Duodenal mucosa (tissue), 2 donors: ENCODE results near the gene SRRM1.
"Not testable (repeated sequence)": the region's sequence is repeated elsewhere in the genome, so short reads cannot be mapped to it uniquely, and the experiment has no call there.

Source experiments
- H3K27ac ChIP-seq: one replicate; pipeline ENCODE4 v1.7.0; 2013; ENCODE audit warnings: low read depth, low read length
- H3K27me3 ChIP-seq, 2 donors: one replicate each; pipeline ENCODE4 v1.7.0; 2013; ENCODE audit warnings: low read length in 2 of 2, control low read depth in 1 of 2; ENCODE audit not compliant: insufficient read depth in 2 of 2, control insufficient read depth in 1 of 2
- H3K36me3 ChIP-seq, 2 donors: one replicate each; pipeline ENCODE4 v1.7.0; 2013; ENCODE audit warnings: low read length in 2 of 2, control low read depth in 1 of 2; ENCODE audit not compliant: insufficient read depth in 2 of 2, control insufficient read depth in 1 of 2
- H3K4me1 ChIP-seq, 2 donors: one replicate each; pipeline ENCODE4 v1.7.0; 2013; ENCODE audit warnings: low read length in 2 of 2, control low read depth in 1 of 2; ENCODE audit not compliant: insufficient read depth in 2 of 2, control insufficient read depth in 1 of 2
- H3K4me3 ChIP-seq, 2 donors: one replicate each; pipeline ENCODE4 v1.7.0; 2013; ENCODE audit warnings: low read length in 2 of 2, low read depth in 1 of 2
- H3K9ac ChIP-seq, 2 donors: one replicate each; pipeline ENCODE4 v1.7.0; 2013; ENCODE audit warnings: low read length in 2 of 2, low read depth in 1 of 2
- H3K9me3 ChIP-seq, 2 donors: one replicate each; pipeline ENCODE4 v1.7.0; 2013; ENCODE audit warnings: low read length in 2 of 2, control low read depth in 1 of 2; ENCODE audit not compliant: control insufficient read depth in 1 of 2

Gene SRRM1

DNA sequence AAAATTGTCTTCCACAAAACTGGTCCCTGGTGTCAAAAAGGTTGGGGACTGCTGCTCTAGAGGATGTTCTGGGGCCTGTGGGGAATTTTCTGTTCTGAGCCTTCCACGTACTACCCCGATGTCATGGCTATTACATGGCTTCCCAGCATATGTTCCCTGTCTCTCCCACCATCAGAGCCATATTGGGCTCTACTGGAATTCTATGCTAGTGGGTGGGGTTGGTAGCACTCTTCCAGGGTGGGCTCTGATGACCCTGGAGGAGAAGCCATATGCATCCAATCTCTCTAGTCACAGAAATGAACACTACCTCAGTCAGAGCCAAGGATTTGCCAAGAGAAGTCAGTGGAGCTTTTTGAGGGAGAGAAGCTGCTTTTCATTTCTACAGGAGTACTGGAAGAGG lies 47.9 kb downstream of the SRRM1 start:
- no peak overlapping the region for H3K9ac ChIP-seq
- no peak overlapping the region for H3K4me3 ChIP-seq
- H3K9me3 ChIP-seq, result no peaks in the 10 kb centered on the region
- no peak overlapping the region for H3K27ac ChIP-seq
- H3K36me3 ChIP-seq, result no peaks in the 10 kb centered on the region
- peaks cover 0 to 11% of the 10 kb centered on the region in 2 donors for H3K4me1 ChIP-seq
- H3K27me3 ChIP-seq, result no peaks in the 10 kb centered on the region

DNA sequence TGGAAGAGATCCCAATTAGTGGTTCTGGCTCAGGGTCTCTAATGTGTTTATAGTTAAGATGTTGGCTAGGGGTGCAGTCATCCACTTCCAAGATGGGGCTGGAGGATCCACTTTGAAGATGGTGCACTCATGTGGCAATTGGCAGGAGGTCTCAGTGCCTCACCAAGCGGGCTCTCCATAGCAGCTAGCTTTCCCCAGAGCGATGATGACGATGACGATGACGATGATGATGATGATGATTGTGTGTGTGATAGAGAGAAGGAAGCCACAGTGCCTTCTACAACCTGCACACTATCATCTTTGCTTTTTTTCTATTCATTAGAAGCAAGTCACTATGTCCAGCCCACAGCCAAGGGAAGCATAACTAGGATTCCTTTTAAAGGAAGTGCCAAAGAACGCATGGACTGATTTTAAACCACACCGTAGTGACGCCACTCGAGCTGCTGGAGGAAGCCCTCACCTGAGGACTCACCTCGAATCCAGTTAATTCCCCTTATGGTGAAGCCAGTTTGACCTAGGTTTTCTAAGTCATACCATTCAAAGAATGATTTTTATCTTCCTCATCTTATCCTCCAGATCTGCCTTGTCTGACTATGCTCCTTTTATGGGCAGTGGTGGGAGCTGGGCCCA lies 49.4 kb downstream of the SRRM1 start:
- Histone ChIP-seq H3K4me3 (no peak overlapping the region), H3K9ac (no peak overlapping the region), H3K36me3 (no peaks in the 10 kb centered on the region), H3K27ac (no peak overlapping the region), H3K27me3 (no peaks in the 10 kb centered on the region), H3K4me1 (peaks cover 0 to 11% of the 10 kb centered on the region in 2 donors), H3K9me3 (no peaks in the 10 kb centered on the region)

DNA sequence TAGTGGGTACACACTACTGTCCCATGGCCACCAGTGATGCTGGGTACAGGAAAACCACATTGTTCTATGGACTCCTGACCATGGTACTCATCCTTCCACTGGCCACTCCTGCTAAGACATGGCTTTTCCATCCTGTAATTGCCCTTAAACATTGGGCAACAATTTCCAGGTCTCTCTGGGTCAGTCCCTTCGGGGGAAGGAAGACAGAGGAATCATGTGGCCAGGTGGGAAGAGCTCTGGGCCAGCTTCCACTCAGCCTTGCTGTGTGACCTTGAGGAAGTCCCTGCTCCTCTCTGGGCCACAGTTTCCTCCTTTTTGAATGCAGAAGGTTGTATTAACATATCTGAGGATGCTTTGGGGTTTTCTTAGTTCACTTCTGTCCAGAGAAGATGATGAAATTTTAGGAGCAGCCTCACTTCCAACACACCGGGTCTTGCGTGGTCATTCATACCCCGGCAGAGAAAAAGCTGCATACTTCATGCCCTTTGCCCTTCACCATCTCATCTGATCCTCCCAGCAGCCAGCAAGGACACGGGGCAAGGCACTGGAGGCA lies 50.8 kb downstream of the SRRM1 start:
- H3K9me3 ChIP-seq, result no peaks in the 10 kb centered on the region

DNA sequence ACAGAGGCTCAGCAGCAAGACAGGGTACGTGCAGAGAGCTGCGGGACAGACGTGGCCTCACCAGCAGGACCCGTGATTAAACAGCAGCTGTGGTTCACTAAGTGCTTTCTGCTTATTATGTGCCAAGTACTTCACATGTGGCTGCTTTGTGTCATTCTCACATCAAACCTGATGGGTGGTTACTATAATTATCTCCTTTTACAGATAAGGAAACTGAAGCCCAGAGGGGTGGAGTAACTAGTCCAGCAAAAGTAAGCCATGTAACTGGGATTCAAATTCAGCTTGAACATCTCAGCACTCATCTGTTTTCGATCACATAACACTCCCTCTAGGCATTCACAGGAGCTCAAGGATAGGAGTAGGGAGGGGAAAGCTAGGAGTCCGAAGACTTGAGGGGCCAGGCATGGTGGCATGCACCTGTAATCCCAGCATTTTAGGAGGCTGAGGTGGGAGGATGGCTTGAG lies 51.3 kb downstream of the SRRM1 start:
- H3K9ac ChIP-seq, result no peak overlapping the region
- no peaks in the 10 kb centered on the region for H3K27me3 ChIP-seq
- H3K36me3 ChIP-seq, result no peaks in the 10 kb centered on the region
- H3K4me1 ChIP-seq, result peaks cover 0 to 11% of the 10 kb centered on the region in 2 donors
- no peaks in the 10 kb centered on the region for H3K9me3 ChIP-seq
- no peak overlapping the region for H3K27ac ChIP-seq
- H3K4me3 ChIP-seq, result no peak overlapping the region

More for the DNA sequence above, 50.8 kb downstream of the SRRM1 start:
- no peak overlapping the region for H3K4me3 ChIP-seq
- peaks cover 0 to 11% of the 10 kb centered on the region in 2 donors for H3K4me1 ChIP-seq
- no peaks in the 10 kb centered on the region for H3K27me3 ChIP-seq
- no peak overlapping the region for H3K27ac ChIP-seq
- no peak overlapping the region for H3K9ac ChIP-seq
- H3K36me3 ChIP-seq, result no peaks in the 10 kb centered on the region

DNA sequence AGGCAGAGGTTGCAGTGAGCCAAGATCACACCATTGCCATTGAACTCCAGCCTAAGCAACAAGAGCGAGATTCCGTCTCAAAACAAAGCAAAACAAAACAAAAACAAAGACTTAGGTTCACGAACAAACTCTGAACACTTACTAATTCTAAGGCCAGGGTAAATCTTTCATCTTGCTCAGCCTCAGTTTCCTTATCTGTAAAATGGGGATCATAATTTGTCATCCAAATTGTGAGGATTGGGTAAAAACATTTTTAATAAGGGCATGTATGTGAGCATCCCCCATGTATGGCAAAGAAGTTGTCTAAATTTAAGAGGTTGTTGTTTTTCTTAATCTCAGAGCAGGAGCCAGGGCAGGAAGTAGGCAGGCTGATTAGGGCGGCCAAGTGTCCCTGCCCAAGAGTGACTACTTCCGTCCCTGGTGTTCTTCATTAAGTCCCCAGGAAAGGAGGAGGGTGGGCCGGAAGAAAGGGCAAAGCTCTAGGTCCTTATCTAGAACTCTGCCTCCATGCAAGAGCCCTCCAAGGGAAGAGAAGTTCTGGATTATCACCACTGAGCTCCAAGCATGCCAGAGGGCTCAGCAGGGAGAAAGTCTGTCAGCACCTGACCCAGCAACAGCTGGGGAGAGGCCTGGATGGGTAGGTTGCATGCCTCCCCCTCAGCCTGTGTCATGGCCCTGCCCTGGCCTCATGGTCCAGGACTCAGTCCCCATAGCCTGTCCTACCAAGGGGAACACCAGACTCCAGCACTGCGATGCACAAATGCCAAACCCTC lies 52.3 kb downstream of the SRRM1 start:
- H3K4me3 ChIP-seq, result no peak overlapping the region
- no peak overlapping the region for H3K9ac ChIP-seq
- H3K36me3 ChIP-seq, result no peaks in the 10 kb centered on the region
- peaks cover 0 to 11% of the 10 kb centered on the region in 2 donors for H3K4me1 ChIP-seq
- no peak overlapping the region for H3K27ac ChIP-seq
- H3K9me3 ChIP-seq, result no peaks in the 10 kb centered on the region
- H3K27me3 ChIP-seq, result no peaks in the 10 kb centered on the region

DNA sequence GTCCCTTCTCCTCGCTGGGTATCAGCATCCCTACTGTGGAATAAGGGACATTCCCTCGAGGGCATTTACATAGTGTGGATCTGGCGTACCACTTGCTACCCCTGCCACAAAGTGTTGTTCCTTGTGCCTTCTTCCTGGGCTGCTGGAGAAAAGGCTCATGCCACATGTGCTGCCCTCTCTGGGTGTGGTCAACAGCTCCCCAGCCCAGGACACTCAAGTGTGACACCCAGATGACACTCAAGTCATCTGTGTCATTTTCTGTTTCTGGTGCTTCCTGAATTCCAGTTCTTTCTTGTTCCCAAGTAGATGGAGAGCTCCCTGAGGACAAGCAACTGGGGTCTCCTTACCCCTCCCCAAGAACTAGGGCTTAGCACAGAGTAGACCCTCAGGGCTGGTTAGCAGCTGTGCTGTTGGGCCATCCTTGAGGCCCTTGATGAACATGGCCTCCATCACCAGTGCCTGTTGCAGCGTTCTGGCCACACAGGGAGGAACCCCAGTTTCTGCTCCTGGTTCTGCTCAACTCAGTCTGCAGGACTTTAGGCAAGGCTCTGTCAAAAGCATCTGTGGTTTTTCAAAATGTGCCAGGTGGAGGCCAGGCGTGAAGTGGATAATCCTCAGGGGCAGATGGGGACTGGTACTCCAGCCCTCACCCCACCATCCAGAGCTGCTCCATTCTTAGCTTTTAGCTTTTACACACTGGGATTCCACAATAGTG lies 53.1 kb downstream of the SRRM1 start:
- no peaks in the 10 kb centered on the region for H3K9me3 ChIP-seq
- no peaks in the 10 kb centered on the region for H3K36me3 ChIP-seq
- H3K27ac ChIP-seq, result no peak overlapping the region
- no peaks in the 10 kb centered on the region for H3K27me3 ChIP-seq
- H3K4me1 ChIP-seq, result peaks cover 0 to 11% of the 10 kb centered on the region in 2 donors
- no peak overlapping the region for H3K4me3 ChIP-seq
- H3K9ac ChIP-seq, result no peak overlapping the region

DNA sequence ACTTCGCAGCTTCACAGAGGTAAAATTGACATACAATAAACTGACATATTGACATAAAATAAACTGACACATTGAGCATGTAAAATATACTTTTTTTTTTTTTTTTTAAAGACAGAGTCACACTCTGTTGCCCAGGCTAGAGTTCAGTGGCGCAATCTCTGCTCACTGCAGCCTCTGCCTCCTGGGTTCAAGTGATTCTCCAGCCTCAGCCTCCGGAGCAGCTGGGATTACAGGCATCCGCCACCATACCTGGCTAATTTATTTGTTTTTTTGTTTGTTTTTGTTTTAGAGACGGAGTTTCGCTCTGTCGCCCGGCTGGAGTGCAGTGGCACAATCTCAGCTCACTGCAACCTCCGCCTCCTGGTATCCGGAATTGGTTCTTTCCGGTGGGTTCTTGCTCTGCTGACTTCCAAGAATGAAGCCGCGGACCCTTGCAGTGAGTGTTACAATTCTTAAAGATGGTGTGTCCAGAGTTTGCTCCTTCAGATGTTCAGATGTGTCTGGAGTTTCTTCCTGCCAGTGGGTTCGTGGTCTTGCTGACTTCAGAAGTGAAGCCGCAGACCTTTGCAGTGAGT lies 53.7 kb downstream of the SRRM1 start:
- Histone ChIP-seq H3K36me3 (no peaks in the 10 kb centered on the region), H3K27me3 (no peaks in the 10 kb centered on the region), H3K9ac (no peak overlapping the region), H3K4me1 (peaks cover 0 to 11% of the 10 kb centered on the region in 2 donors), H3K4me3 (no peak overlapping the region), H3K9me3 (no peaks in the 10 kb centered on the region), H3K27ac (no peak overlapping the region)

DNA sequence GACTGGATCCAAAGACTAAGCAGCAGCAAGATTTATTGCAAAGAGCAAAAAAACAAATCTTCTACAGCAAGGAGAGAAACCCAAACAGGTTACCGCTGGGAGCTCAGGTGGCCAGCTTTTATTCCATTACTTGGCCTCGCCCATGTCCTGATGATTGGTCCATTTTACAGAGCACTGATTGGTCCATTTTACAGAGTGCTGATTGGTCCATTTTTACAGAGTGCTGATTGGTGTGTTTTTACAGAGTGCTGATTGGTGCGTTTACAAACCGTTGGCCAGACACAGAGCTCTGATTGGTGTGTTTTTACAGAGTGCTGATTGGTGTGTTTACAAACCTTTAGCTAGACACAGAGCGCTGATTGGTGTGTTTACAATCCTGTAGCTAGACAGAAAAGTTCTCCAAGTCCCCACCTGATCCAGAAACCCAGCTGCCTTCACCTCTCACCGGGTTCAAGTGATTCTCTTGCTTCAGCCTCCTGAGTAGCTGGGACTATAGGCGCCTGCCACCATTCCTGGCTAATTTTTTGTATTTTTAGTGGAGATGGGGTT lies 54.4 kb downstream of the SRRM1 start:
- H3K4me1 ChIP-seq, result peaks cover 0 to 11% of the 10 kb centered on the region in 2 donors
- not testable (repeated sequence) for H3K27ac ChIP-seq, H3K27me3 ChIP-seq, H3K36me3 ChIP-seq, H3K4me3 ChIP-seq, H3K9ac ChIP-seq, H3K9me3 ChIP-seq

DNA sequence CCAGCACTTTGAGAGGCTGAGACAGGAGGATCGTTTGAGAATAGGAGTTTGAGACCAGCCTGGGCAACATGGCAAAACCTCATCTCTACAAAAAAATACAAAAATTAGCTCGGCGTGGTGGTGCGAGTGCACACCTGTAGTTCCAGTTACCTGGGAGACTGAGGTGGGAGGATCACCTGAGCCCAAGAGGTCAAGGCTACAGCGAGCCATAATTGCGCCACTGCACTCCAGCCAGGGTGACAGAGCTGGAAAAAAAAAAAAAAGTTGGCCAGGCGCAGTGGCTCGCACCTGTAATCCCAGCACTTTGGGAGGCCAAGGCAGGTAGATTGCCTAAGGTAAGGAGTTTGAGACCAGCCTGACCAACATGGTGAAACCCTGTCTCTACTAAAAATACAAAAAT lies 55.2 kb downstream of the SRRM1 start:
- not testable (repeated sequence) for H3K36me3 ChIP-seq, H3K9ac ChIP-seq, H3K4me3 ChIP-seq, H3K27ac ChIP-seq, H3K9me3 ChIP-seq, H3K27me3 ChIP-seq
- peaks cover 0 to 11% of the 10 kb centered on the region in 2 donors for H3K4me1 ChIP-seq
